DOHH2 (cell line): ENCODE results near the gene PON2.

ENCODE experiments used
- H3F3A ChIP-seq: fragments of 200-600 bp; sonication (generic), shearing (Covaris generic); 2 replicates; pipeline ENCODE4 v1.6.0; 2016; ENCODE audit warnings: antibody characterized with exemption, mild to moderate bottlenecking; ENCODE audit not compliant: control insufficient read depth, insufficient read depth
- H3K27ac ChIP-seq: fragments of 200-600 bp; sonication (generic); 2 replicates; pipeline ENCODE4 v1.5.1; 2014; ENCODE audit warnings: low read depth, mild to moderate bottlenecking, low read length, moderate library complexity
- H3K27me3 ChIP-seq: fragments of 200-600 bp; sonication (generic); 2 replicates; pipeline ENCODE4 v1.6.1; 2014; ENCODE audit warnings: mild to moderate bottlenecking, low read length, mixed read lengths; ENCODE audit not compliant: control insufficient read depth
- H3K36me3 ChIP-seq: fragments of 200-600 bp; sonication (generic); 2 replicates; pipeline ENCODE4 v1.6.1; 2014; ENCODE audit warnings: mild to moderate bottlenecking, low read length, moderate library complexity, mixed read lengths; ENCODE audit not compliant: control insufficient read depth
- H3K4me1 ChIP-seq: fragments of 200-600 bp; sonication (generic); 2 replicates; pipeline ENCODE4 v1.6.1; 2014; ENCODE audit warnings: mild to moderate bottlenecking, low read length, mixed read lengths; ENCODE audit not compliant: control insufficient read depth
- H3K4me2 ChIP-seq: fragments of 200-600 bp; sonication (generic); 2 replicates; pipeline ENCODE4 v1.6.0; 2014; ENCODE audit warnings: mild to moderate bottlenecking, low read length, moderate library complexity
- H3K4me3 ChIP-seq: fragments of 200-600 bp; sonication (generic); 2 replicates; pipeline ENCODE4 v1.5.1; 2014; ENCODE audit warnings: mild to moderate bottlenecking, low read length, mixed read lengths
- H3K79me2 ChIP-seq: fragments of 200-600 bp; sonication (generic); 2 replicates; pipeline ENCODE4 v1.6.1; 2014; ENCODE audit warnings: mild to moderate bottlenecking, low read length, mixed read lengths; ENCODE audit not compliant: control insufficient read depth
- H3K9me2 ChIP-seq: fragments of 200-600 bp; sonication (generic); replicated peaks from 2 replicates; pipeline ENCODE4 v1.6.1; 2014; ENCODE audit warnings: mild to moderate bottlenecking, low read length, mixed read lengths; ENCODE audit not compliant: control insufficient read depth
- H3K9me3 ChIP-seq: fragments of 200-600 bp; sonication (generic); 2 replicates; pipeline ENCODE4 v1.6.1; 2014; ENCODE audit warnings: antibody characterized with exemption, low read length, mixed read lengths; ENCODE audit not compliant: control insufficient read depth, insufficient read depth
- H4K20me1 ChIP-seq: fragments of 200-600 bp; sonication (generic); 2 replicates; pipeline ENCODE4 v1.6.0; 2014; ENCODE audit warnings: low read depth, mild to moderate bottlenecking, antibody characterized with exemption, low read length, moderate library complexity; ENCODE audit not compliant: control insufficient read depth, insufficient read depth
- EZH2phosphoT487 ChIP-seq: fragments of 200-600 bp; sonication (generic); IDR thresholded peaks from 2 replicates; pipeline ENCODE4 v1.6.1; 2017; ENCODE audit warnings: borderline replicate concordance, mild to moderate bottlenecking, antibody characterized with exemption, low read length, moderate library complexity, mixed read lengths
- TF ChIP-seq, protein P1 (sequence below): fragments of 200-600 bp; sonication (generic); IDR thresholded peaks from one replicate; pipeline ENCODE4 v1.5.1; 2014; ENCODE audit warnings: antibody characterized with exemption, mild to moderate bottlenecking, low read depth, low read length; ENCODE audit not compliant: poor library complexity, severe bottlenecking

PON2 gene

DNA sequence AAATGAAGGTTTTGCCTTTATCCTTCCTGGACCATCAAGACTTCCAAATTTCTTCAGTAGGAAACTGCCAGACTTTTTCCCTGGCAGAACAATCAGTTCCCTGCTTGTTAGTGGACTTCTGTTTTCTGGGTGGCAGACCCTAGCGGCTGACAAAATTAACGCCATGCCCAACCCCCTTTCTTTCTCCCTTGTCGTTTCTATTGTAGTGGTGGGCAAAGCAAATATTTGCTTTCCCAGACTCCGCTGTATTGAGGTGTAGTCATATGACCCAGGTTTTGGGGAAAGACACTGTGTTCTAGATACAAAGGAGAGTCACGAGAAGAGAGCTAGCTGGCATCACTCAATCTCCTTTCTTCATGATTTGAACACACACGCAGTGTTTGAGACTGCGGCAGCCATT is 7.7 kb downstream of the PON2 start:
- H3K36me3 ChIP-seq: no peaks in the 10 kb centered on the region
- H3F3A ChIP-seq: no peaks in the 10 kb centered on the region
- no peaks in the 10 kb centered on the region for H3K9me3 ChIP-seq
- H3K9me2 ChIP-seq: no peaks in the 10 kb centered on the region
- no peaks in the 10 kb centered on the region for H4K20me1 ChIP-seq
- H3K27me3 ChIP-seq: no peaks in the 10 kb centered on the region
- H3K27ac ChIP-seq: no peak overlapping the region
- H3K79me2 ChIP-seq: no peaks in the 10 kb centered on the region
- TF ChIP-seq, protein P1, sequence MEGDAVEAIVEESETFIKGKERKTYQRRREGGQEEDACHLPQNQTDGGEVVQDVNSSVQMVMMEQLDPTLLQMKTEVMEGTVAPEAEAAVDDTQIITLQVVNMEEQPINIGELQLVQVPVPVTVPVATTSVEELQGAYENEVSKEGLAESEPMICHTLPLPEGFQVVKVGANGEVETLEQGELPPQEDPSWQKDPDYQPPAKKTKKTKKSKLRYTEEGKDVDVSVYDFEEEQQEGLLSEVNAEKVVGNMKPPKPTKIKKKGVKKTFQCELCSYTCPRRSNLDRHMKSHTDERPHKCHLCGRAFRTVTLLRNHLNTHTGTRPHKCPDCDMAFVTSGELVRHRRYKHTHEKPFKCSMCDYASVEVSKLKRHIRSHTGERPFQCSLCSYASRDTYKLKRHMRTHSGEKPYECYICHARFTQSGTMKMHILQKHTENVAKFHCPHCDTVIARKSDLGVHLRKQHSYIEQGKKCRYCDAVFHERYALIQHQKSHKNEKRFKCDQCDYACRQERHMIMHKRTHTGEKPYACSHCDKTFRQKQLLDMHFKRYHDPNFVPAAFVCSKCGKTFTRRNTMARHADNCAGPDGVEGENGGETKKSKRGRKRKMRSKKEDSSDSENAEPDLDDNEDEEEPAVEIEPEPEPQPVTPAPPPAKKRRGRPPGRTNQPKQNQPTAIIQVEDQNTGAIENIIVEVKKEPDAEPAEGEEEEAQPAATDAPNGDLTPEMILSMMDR: no peak
- TF ChIP-seq EZH2phosphoT487: no peak
- H3K4me3 ChIP-seq: no peak overlapping the region
- H3K4me2 ChIP-seq: no peak overlapping the region
- H3K4me1 ChIP-seq: no peaks in the 10 kb centered on the region

DNA sequence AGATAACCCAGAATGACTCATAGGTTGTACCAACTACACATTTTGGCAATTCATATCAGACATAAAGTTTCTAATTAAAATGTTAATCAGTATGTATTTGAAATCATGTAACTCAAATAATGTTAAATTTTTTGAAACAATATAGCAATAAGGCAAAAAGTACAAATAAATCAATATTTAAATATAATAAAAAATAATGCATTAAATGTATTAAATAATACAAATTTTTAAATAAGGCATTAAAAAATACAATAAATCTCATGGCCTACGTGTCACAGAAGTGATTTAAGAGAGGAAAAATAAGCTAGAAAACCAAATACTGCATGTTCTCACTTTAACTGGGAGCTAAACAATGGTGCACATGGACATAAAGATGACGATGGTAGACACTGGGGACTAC is 9.1 kb downstream of the PON2 start:
- Histone ChIP-seq H3K4me3 (no peak overlapping the region), H3F3A (no peaks in the 10 kb centered on the region), H3K9me3 (no peaks in the 10 kb centered on the region), H3K9me2 (no peaks in the 10 kb centered on the region), H3K4me1 (no peaks in the 10 kb centered on the region), H3K79me2 (no peaks in the 10 kb centered on the region), H3K27me3 (no peaks in the 10 kb centered on the region), H3K4me2 (no peak overlapping the region), H3K27ac (no peak overlapping the region), H4K20me1 (no peaks in the 10 kb centered on the region), H3K36me3 (no peaks in the 10 kb centered on the region)
- TF ChIP-seq EZH2phosphoT487: no peak
- TF ChIP-seq, protein P1: no peak

DNA sequence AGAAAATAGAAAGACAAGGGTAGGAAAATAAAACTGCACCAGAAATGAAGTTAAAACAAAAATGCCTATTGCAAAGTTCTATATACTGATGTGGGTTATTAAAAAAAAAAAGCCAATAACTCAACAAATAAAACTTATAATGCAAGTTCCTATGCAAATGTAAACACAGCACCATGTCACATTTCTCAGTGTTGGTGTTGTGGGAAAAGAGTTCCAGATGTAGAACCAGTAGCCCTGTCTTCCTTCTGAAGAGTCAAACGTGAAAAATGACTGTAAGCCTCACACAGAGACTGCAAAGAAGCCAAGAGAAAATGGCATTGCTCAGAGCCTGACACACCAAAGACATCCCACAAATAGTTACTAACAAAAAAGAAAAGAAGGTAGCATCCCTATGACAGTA is 10.1 kb downstream of the PON2 start:
- Histone ChIP-seq H3K36me3 (no peaks in the 10 kb centered on the region), H3K27me3 (no peaks in the 10 kb centered on the region), H4K20me1 (no peaks in the 10 kb centered on the region), H3K9me3 (no peaks in the 10 kb centered on the region), H3F3A (no peaks in the 10 kb centered on the region), H3K4me2 (no peak overlapping the region), H3K79me2 (no peaks in the 10 kb centered on the region), H3K4me3 (no peak overlapping the region), H3K9me2 (no peaks in the 10 kb centered on the region), H3K4me1 (no peaks in the 10 kb centered on the region), H3K27ac (no peak overlapping the region)
- TF ChIP-seq, protein P1: no peak
- no peak for TF ChIP-seq EZH2phosphoT487

DNA sequence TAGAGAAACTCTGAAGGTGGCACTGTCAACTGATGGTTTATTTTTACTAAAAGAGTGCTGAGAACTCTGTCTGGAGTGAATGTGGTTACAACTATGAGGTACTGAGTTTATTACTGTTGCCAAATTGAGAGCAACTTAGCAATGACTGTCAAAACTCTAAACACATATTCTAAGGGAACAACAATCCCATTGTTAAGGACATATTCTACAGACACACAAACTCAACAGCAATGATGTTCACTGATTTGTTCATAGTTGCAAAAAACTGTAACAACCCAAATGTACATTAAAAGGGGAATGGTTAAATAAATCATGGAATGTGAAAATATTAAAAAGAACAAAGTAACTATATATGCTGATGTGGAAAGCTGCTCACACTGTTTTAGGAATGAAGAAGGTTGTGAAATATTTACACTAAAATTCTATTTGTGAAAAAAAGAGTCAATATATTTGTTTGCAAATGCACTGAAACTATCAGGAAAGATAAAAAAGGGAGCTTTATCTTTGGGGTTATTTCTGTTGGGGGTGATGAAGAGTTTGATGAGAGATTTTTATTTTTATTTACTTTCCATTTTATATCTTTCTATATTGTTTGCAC is 12.9 kb downstream of the PON2 start:
- Histone ChIP-seq H3K4me3 (no peak overlapping the region), H3K79me2 (no peaks in the 10 kb centered on the region), H3K9me3 (no peaks in the 10 kb centered on the region), H3K9me2 (no peaks in the 10 kb centered on the region), H3K4me1 (no peaks in the 10 kb centered on the region), H4K20me1 (no peaks in the 10 kb centered on the region), H3K27me3 (no peaks in the 10 kb centered on the region), H3K4me2 (no peak overlapping the region), H3K36me3 (no peaks in the 10 kb centered on the region), H3F3A (no peaks in the 10 kb centered on the region), H3K27ac (no peak overlapping the region)
- TF ChIP-seq EZH2phosphoT487: no peak
- TF ChIP-seq, protein P1: no peak
